Gastroesophageal sphincter (tissue), 3 donors: ENCODE data around the gene TLK2.
"Not testable (repeated sequence)": the region's sequence is repeated elsewhere in the genome, so short reads cannot be mapped to it uniquely, and the experiment has no call there.

Source experiments
- EP300 ChIP-seq: sonication (generic); formaldehyde crosslinking; IDR thresholded peaks from one replicate; pipeline ENCODE4 v1.6.1; 2017; ENCODE audit warnings: antibody characterized with exemption, mild to moderate bottlenecking
- POLR2A ChIP-seq, 2 donors: fragments of 450-650 bp; IDR thresholded peaks; one replicate each; pipeline ENCODE4 v1.6.1; 2017; ENCODE audit warnings: antibody characterized with exemption in 2 of 2, mild to moderate bottlenecking in 2 of 2, moderate library complexity in 1 of 2
- POLR2AphosphoS5 ChIP-seq: sonication (generic); formaldehyde crosslinking; IDR thresholded peaks from one replicate; pipeline ENCODE4 v1.6.1; 2017; ENCODE audit warnings: antibody characterized with exemption
- TF ChIP-seq, protein P1 (sequence below), 4 experiments: fragments of 200-600 bp in 2 of 4; fragments of 450-650 bp in 2 of 4; sonication (generic) in 1 of 4; IDR thresholded peaks; one replicate each; pipeline ENCODE4 v1.5.1; 2017 to 2019; ENCODE audit warnings: antibody characterized with exemption in 4 of 4, mild to moderate bottlenecking in 2 of 4, moderate library complexity in 2 of 4

DNA sequence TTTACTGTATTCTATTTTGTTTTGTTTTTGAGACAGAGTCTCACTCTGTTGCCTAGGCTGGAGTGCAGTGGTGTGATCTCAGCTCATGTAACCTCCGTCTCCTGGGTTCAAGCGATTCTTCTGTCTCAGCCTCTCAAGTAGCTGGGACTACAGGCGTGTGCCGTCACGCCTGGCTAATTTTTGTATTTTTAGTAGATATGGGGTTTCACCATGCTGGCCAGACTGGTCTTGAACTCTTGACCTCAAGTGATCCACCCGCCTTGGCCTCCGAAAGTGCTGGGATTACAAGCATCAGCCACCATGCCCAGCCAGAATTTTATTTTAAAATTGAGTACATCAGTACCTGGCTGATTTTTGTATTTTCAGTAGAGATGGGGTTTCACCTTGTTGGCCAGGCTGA lies 15.4 kb downstream of the TLK2 start:
- TF ChIP-seq, protein P1, sequence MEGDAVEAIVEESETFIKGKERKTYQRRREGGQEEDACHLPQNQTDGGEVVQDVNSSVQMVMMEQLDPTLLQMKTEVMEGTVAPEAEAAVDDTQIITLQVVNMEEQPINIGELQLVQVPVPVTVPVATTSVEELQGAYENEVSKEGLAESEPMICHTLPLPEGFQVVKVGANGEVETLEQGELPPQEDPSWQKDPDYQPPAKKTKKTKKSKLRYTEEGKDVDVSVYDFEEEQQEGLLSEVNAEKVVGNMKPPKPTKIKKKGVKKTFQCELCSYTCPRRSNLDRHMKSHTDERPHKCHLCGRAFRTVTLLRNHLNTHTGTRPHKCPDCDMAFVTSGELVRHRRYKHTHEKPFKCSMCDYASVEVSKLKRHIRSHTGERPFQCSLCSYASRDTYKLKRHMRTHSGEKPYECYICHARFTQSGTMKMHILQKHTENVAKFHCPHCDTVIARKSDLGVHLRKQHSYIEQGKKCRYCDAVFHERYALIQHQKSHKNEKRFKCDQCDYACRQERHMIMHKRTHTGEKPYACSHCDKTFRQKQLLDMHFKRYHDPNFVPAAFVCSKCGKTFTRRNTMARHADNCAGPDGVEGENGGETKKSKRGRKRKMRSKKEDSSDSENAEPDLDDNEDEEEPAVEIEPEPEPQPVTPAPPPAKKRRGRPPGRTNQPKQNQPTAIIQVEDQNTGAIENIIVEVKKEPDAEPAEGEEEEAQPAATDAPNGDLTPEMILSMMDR (IDR thresholded peaks at IDR 0.05), result not testable (repeated sequence)
- TF ChIP-seq POLR2A (IDR thresholded peaks at IDR 0.05); EP300; POLR2AphosphoS5: not testable (repeated sequence)
